GM23338 (cell line): Measurements from ENCODE around the gene BTBD16. TPM values are rescaled to one million over a fixed set of nuclear protein-coding genes. Genes with fewer than 3 reads are reported as not detected.
A peak's percentile ranks its signal among the peaks of the same experiment; 100 is the strongest.

Experiments used
- ATAC-seq: fragments of 200-7000 bp; cut with Tn5 transposase; 3 replicates; pipeline ENCODE4 v1.9.1; 2020
- DNase-seq: peaks from one replicate; pipeline ENCODE4 v3.0.0-alpha.2; 2015; ENCODE audit warnings: low spot score
- H2AFZ ChIP-seq: fragments of 200-600 bp; sonication (generic); 2 replicates; pipeline ENCODE4 v1.8.0; 2016; ENCODE audit warnings: antibody characterized with exemption, mild to moderate bottlenecking, moderate library complexity
- H3F3A ChIP-seq: fragments of 200-600 bp; sonication (generic); replicated peaks from 2 replicates; pipeline ENCODE4 v1.8.0; 2017; ENCODE audit warnings: antibody characterized with exemption, mixed run types, low read depth
- H3K27ac ChIP-seq: fragments of 200-600 bp; sonication (generic); 2 replicates; pipeline ENCODE4 v1.6.1; 2016; ENCODE audit warnings: low read depth
- H3K27me3 ChIP-seq: fragments of 200-600 bp; sonication (generic); 2 replicates; pipeline ENCODE4 v1.8.0; 2016; ENCODE audit warnings: mild to moderate bottlenecking, mixed run types, moderate library complexity; ENCODE audit not compliant: insufficient read depth
- H3K36me3 ChIP-seq: fragments of 200-600 bp; sonication (generic); 2 replicates; pipeline ENCODE4 v1.8.0; 2016; ENCODE audit warnings: mild to moderate bottlenecking; ENCODE audit not compliant: insufficient read depth
- H3K4me1 ChIP-seq: fragments of 200-600 bp; sonication (generic); 2 replicates; pipeline ENCODE4 v1.8.0; 2016; ENCODE audit warnings: mild to moderate bottlenecking, moderate library complexity; ENCODE audit not compliant: insufficient read depth
- H3K4me2 ChIP-seq: fragments of 200-600 bp; sonication (generic); 2 replicates; pipeline ENCODE4 v1.7.1; 2017; ENCODE audit warnings: mixed run types
- H3K4me3 ChIP-seq: fragments of 200-600 bp; sonication (generic); 2 replicates; pipeline ENCODE4 v1.6.1; 2016; ENCODE audit warnings: mixed run types
- H3K79me2 ChIP-seq: fragments of 200-600 bp; sonication (generic); replicated peaks from 2 replicates; pipeline ENCODE4 v1.8.0; 2017; ENCODE audit warnings: mild to moderate bottlenecking; ENCODE audit not compliant: insufficient read depth
- H3K9me2 ChIP-seq: fragments of 200-600 bp; sonication (generic); 2 replicates; pipeline ENCODE4 v1.8.0; 2017; ENCODE audit not compliant: insufficient read depth
- H4K20me1 ChIP-seq: fragments of 200-600 bp; sonication (generic); replicated peaks from 2 replicates; pipeline ENCODE4 v1.8.0; 2017; ENCODE audit warnings: mild to moderate bottlenecking; ENCODE audit not compliant: insufficient read depth
- H3K27ac Mint-ChIP-seq: 2 replicates; pipeline ENCODE4 v1.8.0; 2020; ENCODE audit warnings: inconsistent platforms, mild to moderate bottlenecking, moderate library complexity, mixed read lengths
- H3K27me3 Mint-ChIP-seq: 3 replicates; pipeline ENCODE4 v1.8.0; 2022; ENCODE audit warnings: low read depth, mild to moderate bottlenecking, moderate library complexity, mixed read lengths, inconsistent platforms; ENCODE audit not compliant: insufficient read depth, poor library complexity
- H3K36me3 Mint-ChIP-seq: 3 replicates; pipeline ENCODE4 v1.8.0; 2021; ENCODE audit warnings: low read depth, mild to moderate bottlenecking, inconsistent platforms, moderate library complexity, mixed read lengths
- H3K4me1 Mint-ChIP-seq: 3 replicates; pipeline ENCODE4 v1.8.0; 2020; ENCODE audit warnings: mild to moderate bottlenecking, inconsistent platforms, mixed read lengths
- H3K4me3 Mint-ChIP-seq: 3 replicates; pipeline ENCODE4 v1.8.0; 2021; ENCODE audit warnings: moderate library complexity, mild to moderate bottlenecking, inconsistent platforms, mixed read lengths
- H3K9me3 Mint-ChIP-seq: 3 replicates; pipeline ENCODE4 v1.8.0; 2020; ENCODE audit warnings: moderate library complexity, mild to moderate bottlenecking, inconsistent platforms, mixed read lengths
- CREB1 ChIP-seq: fragments of 250-450 bp; sonication (Bioruptor Pico); IDR thresholded peaks from 2 replicates; pipeline ENCODE4 v1.5.0; 2020; ENCODE audit warnings: low read depth, mild to moderate bottlenecking, moderate library complexity
- ETS1 ChIP-seq: IDR thresholded peaks from 2 replicates; pipeline ENCODE4 v1.6.1; 2016; ENCODE audit warnings: antibody characterized with exemption
- JUNB ChIP-seq: IDR thresholded peaks from one replicate; pipeline ENCODE4 v1.6.1; 2016; ENCODE audit warnings: antibody characterized with exemption; ENCODE audit not compliant: unreplicated experiment
- NANOG ChIP-seq: IDR thresholded peaks from 2 replicates; pipeline ENCODE4 v1.6.1; 2016; ENCODE audit warnings: antibody characterized with exemption, borderline replicate concordance
- POLR2AphosphoS5 ChIP-seq: IDR thresholded peaks from 2 replicates; pipeline ENCODE4 v1.6.1; 2016; ENCODE audit warnings: antibody characterized with exemption, low read depth
- STAT1 ChIP-seq: IDR thresholded peaks from one replicate; pipeline ENCODE4 v1.6.1; 2016; ENCODE audit warnings: antibody characterized with exemption; ENCODE audit not compliant: unreplicated experiment
- ZNF114 ChIP-seq: fragments of 250-450 bp; sonication (Bioruptor Pico); IDR thresholded peaks from 2 replicates; pipeline ENCODE4 v1.5.0; 2020; ENCODE audit warnings: mild to moderate bottlenecking, moderate library complexity
- ZNF331 ChIP-seq: fragments of 250-450 bp; sonication (Bioruptor Pico); IDR thresholded peaks from 2 replicates; pipeline ENCODE4 v1.5.0; 2020; ENCODE audit warnings: low read depth, mild to moderate bottlenecking, moderate library complexity
- ZNF462 ChIP-seq: fragments of 250-450 bp; sonication (Bioruptor Pico); IDR thresholded peaks from 2 replicates; pipeline ENCODE4 v1.5.0; 2020; ENCODE audit warnings: mild to moderate bottlenecking, moderate library complexity
- polyA plus RNA-seq: library from polyadenylated mRNA; unstranded; fragments of >200 nt; fragmentation: Nextera tagmentation; extraction: Ambion mirVana; gene quantifications from 2 replicates; pipeline ENCODE4 v1.2.1, GENCODE V29; 2016
- total RNA-seq: library from RNA; depleted of rRNA; stranded (reverse); fragments of >200 nt; shearing (Covaris generic); gene quantifications from 2 replicates; pipeline ENCODE4 v1.2.3, GENCODE V29; 2014

Gene BTBD16
- total and polyA plus RNA-seq, 2 experiments from 2014 or later = not detected

GRCh38 chr10:122311051-122311410 lies 39.9 kb downstream of the BTBD16 start (continued):
- TF ChIP-seq ZNF462 (CRISPR knock-in tag) (no peak), ETS1 (no peak), POLR2AphosphoS5 (no peak), ZNF331 (CRISPR knock-in tag) (no peak), CREB1 (no peak), ZNF114 (no peak), NANOG (no peak)

GRCh38 chr10:122311716-122312115 lies 40.6 kb downstream of the BTBD16 start:
- H2AFZ ChIP-seq = peak overlapping the region; percentile 14; the same call in 1 of the 2 replicates
- no peak for ATAC-seq
- no peak overlapping the region for H3K27ac ChIP-seq
- H4K20me1 ChIP-seq = no peaks in the 10 kb centered on the region
- no peaks in the 10 kb centered on the region for H3K36me3 Mint-ChIP-seq
- H3K27me3 ChIP-seq = no peaks in the 10 kb centered on the region
- H3K9me3 Mint-ChIP-seq = no peaks in the 10 kb centered on the region
- H3K27me3 Mint-ChIP-seq = peaks cover 2% of the 10 kb centered on the region
- peaks cover 17% of the 10 kb centered on the region for H3K4me1 Mint-ChIP-seq
- H3F3A ChIP-seq = no peaks in the 10 kb centered on the region
- no peaks in the 10 kb centered on the region for H3K79me2 ChIP-seq
- no peak overlapping the region for H3K27ac Mint-ChIP-seq
- no peak overlapping the region for H3K4me3 ChIP-seq
- H3K4me3 Mint-ChIP-seq = no peak overlapping the region
- H3K4me2 ChIP-seq = no peak overlapping the region
- H3K9me2 ChIP-seq = no peaks in the 10 kb centered on the region
- no peaks in the 10 kb centered on the region for H3K4me1 ChIP-seq
- DNase-seq = no peak
- H3K36me3 ChIP-seq = no peaks in the 10 kb centered on the region
- TF ChIP-seq NANOG = no peak
- TF ChIP-seq JUNB = no peak
- no peak for TF ChIP-seq ZNF462 (CRISPR knock-in tag)
- TF ChIP-seq STAT1 = no peak
- TF ChIP-seq POLR2AphosphoS5 = no peak
